Neuron (in vitro differentiated cells): ENCODE data around the gene KCND2.
"Not testable (repeated sequence)": the region's sequence is repeated elsewhere in the genome, so short reads cannot be mapped to it uniquely, and the experiment has no call there.

Experiments used
- H2AFZ ChIP-seq: one replicate; pipeline ENCODE4 v1.6.1; 2013; ENCODE audit warnings: low read depth, mild to moderate bottlenecking, inconsistent platforms, low read length, moderate library complexity
- H3K27me3 ChIP-seq: one replicate; pipeline ENCODE4 v1.6.1; 2013; ENCODE audit warnings: low read length; ENCODE audit not compliant: insufficient read depth
- H3K36me3 ChIP-seq: one replicate; pipeline ENCODE4 v1.6.1; 2013; ENCODE audit warnings: low read length; ENCODE audit not compliant: insufficient read depth
- H3K4me1 ChIP-seq: one replicate; pipeline ENCODE4 v1.6.1; 2013; ENCODE audit warnings: low read length; ENCODE audit not compliant: insufficient read depth
- H3K4me3 ChIP-seq: 2 replicates; pipeline ENCODE4 v1.5.1; 2013; ENCODE audit warnings: mild to moderate bottlenecking, low read length, moderate library complexity
- H3K9me3 ChIP-seq: one replicate; pipeline ENCODE4 v1.6.1; 2013; ENCODE audit warnings: low read length

KCND2 gene

GRCh38 chr7:120547605-120548004, 274.6 kb downstream of the KCND2 start:
- Histone ChIP-seq H3K9me3 (no peaks in the 10 kb centered on the region), H3K36me3 (no peaks in the 10 kb centered on the region), H3K27me3 (no peaks in the 10 kb centered on the region), H3K4me3 (no peak overlapping the region), H3K4me1 (no peaks in the 10 kb centered on the region), H2AFZ (no peak overlapping the region)

- Histone ChIP-seq H3K4me1 (no peaks in the 10 kb centered on the region), H3K4me3 (no peak overlapping the region), H3K9me3 (no peaks in the 10 kb centered on the region), H3K36me3 (no peaks in the 10 kb centered on the region), H2AFZ (no peak overlapping the region), H3K27me3 (no peaks in the 10 kb centered on the region)
These were observed 277.6 kb downstream of the KCND2 start for GRCh38 chr7:120550494-120551048.

GRCh38 chr7:120553491-120553890, 280.5 kb downstream of the KCND2 start:
- Histone ChIP-seq H3K9me3 (no peaks in the 10 kb centered on the region), H3K27me3 (no peaks in the 10 kb centered on the region), H3K4me3 (no peak overlapping the region), H3K4me1 (no peaks in the 10 kb centered on the region), H2AFZ (no peak overlapping the region), H3K36me3 (no peaks in the 10 kb centered on the region)

GRCh38 chr7:120554960-120555571, 282.1 kb downstream of the KCND2 start:
- Histone ChIP-seq H3K4me3 (no peak overlapping the region), H3K9me3 (no peaks in the 10 kb centered on the region), H2AFZ (no peak overlapping the region), H3K4me1 (no peaks in the 10 kb centered on the region), H3K27me3 (no peaks in the 10 kb centered on the region), H3K36me3 (no peaks in the 10 kb centered on the region)

GRCh38 chr7:120564145-120564544, 291.2 kb downstream of the KCND2 start:
- Histone ChIP-seq H3K4me3 (no peak overlapping the region), H2AFZ (no peak overlapping the region), H3K36me3 (no peaks in the 10 kb centered on the region), H3K9me3 (no peaks in the 10 kb centered on the region), H3K27me3 (no peaks in the 10 kb centered on the region), H3K4me1 (no peaks in the 10 kb centered on the region)

- H3K27me3 ChIP-seq = no peaks in the 10 kb centered on the region
- no peaks in the 10 kb centered on the region for H3K9me3 ChIP-seq
- no peak overlapping the region for H2AFZ ChIP-seq
- H3K4me1 ChIP-seq = peaks cover 2% of the 10 kb centered on the region
- no peaks in the 10 kb centered on the region for H3K36me3 ChIP-seq
- no peak overlapping the region for H3K4me3 ChIP-seq
These were observed 294.2 kb downstream of the KCND2 start for GRCh38 chr7:120567204-120567603.

GRCh38 chr7:120578657-120579056, 305.7 kb downstream of the KCND2 start:
- not testable (repeated sequence) for H3K27me3 ChIP-seq, H2AFZ ChIP-seq, H3K4me3 ChIP-seq, H3K36me3 ChIP-seq, H3K9me3 ChIP-seq, H3K4me1 ChIP-seq

- H3K9me3 ChIP-seq = no peaks in the 10 kb centered on the region
- no peak overlapping the region for H3K4me3 ChIP-seq
- no peaks in the 10 kb centered on the region for H3K4me1 ChIP-seq
- no peaks in the 10 kb centered on the region for H3K36me3 ChIP-seq
- no peaks in the 10 kb centered on the region for H3K27me3 ChIP-seq
- H2AFZ ChIP-seq = no peak overlapping the region
These were observed 309.9 kb downstream of the KCND2 start for GRCh38 chr7:120582916-120583315.

GRCh38 chr7:120583899-120584586, 311.1 kb downstream of the KCND2 start:
- no peak overlapping the region for H2AFZ ChIP-seq
- no peaks in the 10 kb centered on the region for H3K36me3 ChIP-seq
- no peaks in the 10 kb centered on the region for H3K4me1 ChIP-seq
- H3K4me3 ChIP-seq = no peak overlapping the region
- H3K9me3 ChIP-seq = no peaks in the 10 kb centered on the region
- no peaks in the 10 kb centered on the region for H3K27me3 ChIP-seq

- Histone ChIP-seq H3K36me3 (no peaks in the 10 kb centered on the region), H2AFZ (no peak overlapping the region), H3K27me3 (no peaks in the 10 kb centered on the region), H3K4me3 (no peak overlapping the region), H3K4me1 (no peaks in the 10 kb centered on the region), H3K9me3 (no peaks in the 10 kb centered on the region)
These were observed 313.6 kb downstream of the KCND2 start for GRCh38 chr7:120586571-120586970.

- no peaks in the 10 kb centered on the region for H3K9me3 ChIP-seq
- H3K36me3 ChIP-seq = no peaks in the 10 kb centered on the region
- no peaks in the 10 kb centered on the region for H3K27me3 ChIP-seq
- no peak overlapping the region for H3K4me3 ChIP-seq
- H2AFZ ChIP-seq = no peak overlapping the region
- H3K4me1 ChIP-seq = no peaks in the 10 kb centered on the region
These were observed 314.3 kb downstream of the KCND2 start for GRCh38 chr7:120587243-120587642.

- Histone ChIP-seq H3K4me3 (no peak overlapping the region), H3K27me3 (no peaks in the 10 kb centered on the region), H3K9me3 (no peaks in the 10 kb centered on the region), H3K36me3 (no peaks in the 10 kb centered on the region), H2AFZ (no peak overlapping the region), H3K4me1 (no peaks in the 10 kb centered on the region)
These were observed 315.4 kb downstream of the KCND2 start for GRCh38 chr7:120588416-120588815.

- Histone ChIP-seq H3K9me3 (no peaks in the 10 kb centered on the region), H2AFZ (no peak overlapping the region), H3K4me1 (no peaks in the 10 kb centered on the region), H3K4me3 (no peak overlapping the region), H3K27me3 (no peaks in the 10 kb centered on the region), H3K36me3 (no peaks in the 10 kb centered on the region)
These were observed 315.9 kb downstream of the KCND2 start for GRCh38 chr7:120588862-120589261.
